ENCODE measurements around the gene JPH3. TPM values are rescaled to one million over a fixed set of nuclear protein-coding genes. Genes with fewer than 3 reads are reported as not detected.

Gene JPH3
- total RNA-seq, 6 experiments from 2014 or later: 0.07 to 0.12 TPM; not detected in 4

- no peak for TF ChIP-seq POLR2A (IDR thresholded peaks at IDR 0.05)
- TF ChIP-seq, protein P1, sequence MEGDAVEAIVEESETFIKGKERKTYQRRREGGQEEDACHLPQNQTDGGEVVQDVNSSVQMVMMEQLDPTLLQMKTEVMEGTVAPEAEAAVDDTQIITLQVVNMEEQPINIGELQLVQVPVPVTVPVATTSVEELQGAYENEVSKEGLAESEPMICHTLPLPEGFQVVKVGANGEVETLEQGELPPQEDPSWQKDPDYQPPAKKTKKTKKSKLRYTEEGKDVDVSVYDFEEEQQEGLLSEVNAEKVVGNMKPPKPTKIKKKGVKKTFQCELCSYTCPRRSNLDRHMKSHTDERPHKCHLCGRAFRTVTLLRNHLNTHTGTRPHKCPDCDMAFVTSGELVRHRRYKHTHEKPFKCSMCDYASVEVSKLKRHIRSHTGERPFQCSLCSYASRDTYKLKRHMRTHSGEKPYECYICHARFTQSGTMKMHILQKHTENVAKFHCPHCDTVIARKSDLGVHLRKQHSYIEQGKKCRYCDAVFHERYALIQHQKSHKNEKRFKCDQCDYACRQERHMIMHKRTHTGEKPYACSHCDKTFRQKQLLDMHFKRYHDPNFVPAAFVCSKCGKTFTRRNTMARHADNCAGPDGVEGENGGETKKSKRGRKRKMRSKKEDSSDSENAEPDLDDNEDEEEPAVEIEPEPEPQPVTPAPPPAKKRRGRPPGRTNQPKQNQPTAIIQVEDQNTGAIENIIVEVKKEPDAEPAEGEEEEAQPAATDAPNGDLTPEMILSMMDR (IDR thresholded peaks at IDR 0.05): no peak
- no peak for DNase-seq
- no peaks in the 10 kb centered on the region for H3K4me1 ChIP-seq
- H3K27ac ChIP-seq: no peak overlapping the region
- H3K9me3 ChIP-seq: no peaks in the 10 kb centered on the region
- no peaks in the 10 kb centered on the region for H3K36me3 ChIP-seq
- no peak for ATAC-seq
- H3K27me3 ChIP-seq: no peaks in the 10 kb centered on the region
- no peak overlapping the region for H3K4me3 ChIP-seq
- WGBS (ENCODE audit: insufficient coverage, low coverage, low lambda C conversion rate, missing lambda C conversion rate): 100% methylated on average over 3 of the region's 6 CpGs
- intact Hi-C loops (cut with DNase I): loop anchor here in 1 of 2 donors (10.0 kb wide), 1 partner anchor 150 kb away; no protein-coding TSS in a partner anchor
Measured at GRCh38 chr16:87564524-87564778, 37.9 kb upstream of the JPH3 start.

- H3K4me1 ChIP-seq: peaks cover 0 to 14% (median 5%) of the 10 kb centered on the region in 4 donors
- no peak for ATAC-seq
- TF ChIP-seq, protein P1 (IDR thresholded peaks at IDR 0.05): no peak
- no peak for TF ChIP-seq POLR2A (IDR thresholded peaks at IDR 0.05)
- intact Hi-C loops (cut with DNase I): loop anchor here in 1 of 2 donors (10.0 kb wide), 1 partner anchor 155 kb away; no protein-coding TSS in a partner anchor
- no peak overlapping the region for H3K27ac ChIP-seq
- H3K27me3 ChIP-seq: no peaks in the 10 kb centered on the region
- H3K4me3 ChIP-seq: no peak overlapping the region
- no peak for DNase-seq
- H3K9me3 ChIP-seq: no peaks in the 10 kb centered on the region
- H3K36me3 ChIP-seq: no peaks in the 10 kb centered on the region
- WGBS (ENCODE audit: insufficient coverage, low coverage, low lambda C conversion rate, missing lambda C conversion rate): 67% methylated on average over 21 of the region's 25 CpGs
Measured at GRCh38 chr16:87569601-87570571, 32.4 kb upstream of the JPH3 start.

DNA sequence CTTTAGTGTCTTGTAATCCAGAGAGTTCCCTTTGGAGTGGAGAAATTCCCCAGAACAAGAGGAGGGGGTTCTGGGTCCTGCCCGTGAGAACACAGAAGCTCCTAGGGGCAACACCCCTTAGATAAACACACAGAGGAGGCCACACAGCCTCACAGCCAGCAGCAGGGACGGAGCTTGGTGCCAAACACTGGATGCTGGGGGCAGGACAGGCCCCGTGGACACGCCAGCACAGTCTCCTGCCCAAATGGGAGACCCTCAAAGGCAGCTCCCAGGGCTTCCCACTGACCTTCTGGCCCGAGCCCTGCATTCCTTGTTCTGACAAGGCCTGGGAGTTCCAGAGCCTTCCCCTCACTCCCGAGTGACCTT lies 31.8 kb upstream of the JPH3 start:
- Histone ChIP-seq H3K4me1 (peaks cover 0 to 14% (median 5%) of the 10 kb centered on the region in 4 donors), H3K9me3 (no peaks in the 10 kb centered on the region), H3K27ac (peak overlapping the region in 1 of 3 donors; percentile 67), H3K27me3 (no peaks in the 10 kb centered on the region), H3K4me3 (no peak overlapping the region), H3K36me3 (no peaks in the 10 kb centered on the region)
- intact Hi-C loops (cut with DNase I): no loop called here
- no CpG with 5 or more reads among the region's 6 CpGs for WGBS (ENCODE audit: insufficient coverage, low coverage, low lambda C conversion rate, missing lambda C conversion rate)
- DNase-seq (no peak), ATAC-seq (peak in 1 of 4 donors; percentile 15)
- TF ChIP-seq, protein P1 (IDR thresholded peaks at IDR 0.05): no peak
- no peak for TF ChIP-seq POLR2A (IDR thresholded peaks at IDR 0.05)

DNA sequence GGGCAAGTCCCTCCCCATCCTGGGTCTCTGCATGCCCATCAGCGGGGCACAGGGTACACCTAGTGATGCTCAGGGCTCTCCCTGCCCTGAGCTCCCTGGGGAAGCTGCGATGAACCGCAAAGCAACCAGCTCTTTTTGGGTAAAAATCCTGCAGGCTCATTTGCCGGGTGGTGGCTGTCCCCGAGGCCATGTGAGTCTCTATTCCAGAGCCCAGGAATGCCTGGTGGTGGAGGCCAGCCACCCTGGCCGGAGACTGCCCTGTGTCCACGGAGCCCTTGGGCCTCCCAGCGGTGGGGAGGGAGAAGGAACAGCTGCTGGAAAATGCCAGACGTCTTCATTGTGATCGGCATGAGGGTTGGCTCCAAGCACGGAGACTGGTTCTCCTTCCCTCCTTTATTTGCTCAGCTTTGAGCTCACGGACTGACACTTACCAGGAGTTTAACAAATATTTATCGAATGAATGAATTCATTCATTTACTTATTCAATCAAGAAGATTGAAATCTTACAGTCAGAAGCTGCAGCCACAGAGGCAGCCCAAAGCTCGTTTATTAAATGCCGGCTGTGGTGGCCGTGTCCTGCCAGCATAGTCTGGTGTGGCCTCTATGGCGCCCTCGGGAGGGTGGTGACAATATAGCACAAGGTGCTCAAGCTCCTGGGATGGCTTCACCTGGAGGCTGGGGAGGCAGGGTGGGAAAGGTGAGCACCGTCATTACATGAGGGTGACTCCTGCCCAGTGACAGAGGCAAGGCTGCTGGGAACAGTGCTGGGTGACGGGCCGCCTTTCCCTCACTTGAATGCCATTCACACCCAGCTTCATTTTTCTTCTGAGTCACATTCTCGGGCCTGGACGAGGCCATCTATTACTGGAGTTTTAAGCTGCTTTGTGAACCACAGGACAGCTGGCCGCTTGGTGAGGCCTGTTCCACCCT lies 31.1 kb upstream of the JPH3 start:
- intact Hi-C loops (cut with DNase I): no loop called here
- TF ChIP-seq, protein P1 (IDR thresholded peaks at IDR 0.05): peak; percentile 49 to 78 (median 63)
- no peak for TF ChIP-seq POLR2A (IDR thresholded peaks at IDR 0.05)
- DNase-seq (peak; percentile 80 to 87 (median 85)), ATAC-seq (peak; percentile 97 to 98 (median 98))
- Histone ChIP-seq H3K4me1 (peaks cover 0 to 14% (median 5%) of the 10 kb centered on the region in 4 donors), H3K9me3 (no peaks in the 10 kb centered on the region), H3K36me3 (no peaks in the 10 kb centered on the region), H3K27me3 (no peaks in the 10 kb centered on the region), H3K4me3 (no peak overlapping the region), H3K27ac (peak overlapping the region; percentile 22 to 67 (median 29))
- WGBS (ENCODE audit: insufficient coverage, low coverage, low lambda C conversion rate, missing lambda C conversion rate): 16% methylated on average over 15 of the region's 24 CpGs
